HG02571 (cell line): ENCODE results near the gene CHD9NB.
A peak's percentile ranks its signal among the peaks of the same experiment; 100 is the strongest.
"Not testable (repeated sequence)": the region's sequence is repeated elsewhere in the genome, so short reads cannot be mapped to it uniquely, and the experiment has no call there.

ENCODE experiments used
- ATAC-seq: cut with Tn5 transposase; IDR thresholded peaks from one replicate; pipeline ENCODE4 v1.9.1; 2021; ENCODE audit warnings: mild to moderate bottlenecking, moderate library complexity; ENCODE audit not compliant: unreplicated experiment

The CHD9NB gene

GRCh38 chr16:53058441-53058840 is 5.7 kb upstream of the CHD9NB start:
- ATAC-seq, result no peak

DNA sequence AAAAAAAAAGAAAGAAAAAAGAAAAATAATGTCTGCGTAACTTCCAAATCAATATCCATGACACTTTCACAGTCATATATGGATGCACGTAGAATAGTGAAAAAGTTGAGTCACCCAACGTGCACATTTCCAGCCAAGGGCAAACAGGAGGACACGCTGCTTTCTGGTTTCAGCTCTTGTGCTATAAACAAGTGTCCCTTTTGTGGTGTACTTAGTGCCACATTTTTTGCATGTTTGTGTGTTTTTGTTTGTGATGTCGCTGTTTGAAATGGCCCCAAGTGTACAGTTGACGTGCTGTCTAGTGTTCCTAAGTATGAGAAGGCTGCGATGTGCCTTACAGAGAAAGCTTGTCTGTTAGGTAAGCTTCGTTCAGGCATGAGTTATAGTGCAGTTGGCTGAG is 5.0 kb upstream of the CHD9NB start:
- no peak for ATAC-seq

DNA sequence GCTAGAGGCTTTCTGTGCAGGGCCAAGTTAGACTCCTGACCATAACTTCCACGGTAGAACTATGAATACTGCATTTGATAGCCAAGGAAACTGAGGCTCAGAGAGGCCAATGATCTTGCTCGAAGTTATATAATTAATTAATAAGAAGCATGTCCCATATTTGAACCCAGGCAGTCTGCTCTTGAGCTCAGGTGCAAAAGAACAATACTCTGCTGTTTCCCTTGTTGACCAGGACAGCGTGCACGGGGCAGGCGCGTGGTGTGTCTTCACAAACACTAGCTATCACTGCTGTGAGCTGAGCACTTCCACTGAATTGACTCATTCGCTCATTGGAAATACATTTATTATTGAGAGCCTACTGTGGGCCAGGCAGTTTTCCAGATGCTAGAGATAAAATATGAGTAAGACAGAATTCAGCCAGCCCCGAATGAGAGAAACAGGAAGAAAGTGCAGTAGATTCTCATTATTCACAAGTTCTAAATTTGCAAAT is 3.7 kb upstream of the CHD9NB start:
- no peak for ATAC-seq

DNA sequence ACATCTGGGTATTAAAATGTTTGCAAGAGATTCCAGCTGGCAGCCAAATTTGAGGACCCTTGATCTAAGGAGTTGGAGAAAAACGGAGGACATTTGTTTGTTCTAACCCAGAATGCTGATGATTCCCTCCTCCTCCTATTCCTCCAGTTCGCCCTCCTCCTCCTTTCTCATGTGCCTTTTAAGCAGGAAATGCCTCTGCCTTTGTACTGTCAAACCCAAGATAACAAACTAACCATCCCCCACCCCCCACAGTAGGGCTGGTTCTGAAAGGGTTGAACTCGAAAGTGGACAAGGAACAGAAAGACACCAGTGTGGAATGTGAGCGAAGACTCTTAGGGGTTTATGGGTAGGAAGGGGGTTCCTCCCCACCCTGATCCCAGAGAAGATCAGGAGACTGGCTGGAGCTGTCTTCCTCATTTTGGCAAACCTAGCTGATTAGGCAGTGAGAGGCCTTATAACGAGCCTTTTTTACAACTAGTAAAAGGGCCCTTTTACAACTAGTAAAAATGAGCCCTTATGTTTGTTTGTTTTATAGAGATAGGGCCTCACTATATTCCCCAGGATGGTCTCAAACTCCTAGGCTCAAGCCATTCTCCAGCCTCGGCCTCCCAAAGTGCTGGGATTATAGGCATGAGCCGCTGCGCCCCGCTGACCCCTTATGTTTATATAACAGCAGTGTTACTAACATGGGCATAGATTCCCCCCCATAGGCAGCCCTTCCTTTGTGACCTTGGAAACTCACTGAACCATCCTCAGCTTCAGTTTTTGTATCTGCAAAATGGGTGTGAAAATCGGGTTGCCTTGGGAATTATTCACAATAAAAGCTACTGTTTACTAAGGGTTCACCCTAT is 3.1 kb upstream of the CHD9NB start:
- ATAC-seq, result no peak

- ATAC-seq, result peak; percentile 82
Measured at GRCh38 chr16:53054670-53055485, 2.2 kb upstream of the CHD9NB start, which contains the start of gene CHD9. Gene CHD9, plus strand, starts transcription at chr16:53054991. Its CDS starts 101,099 bp downstream, at chr16:53156090.

DNA sequence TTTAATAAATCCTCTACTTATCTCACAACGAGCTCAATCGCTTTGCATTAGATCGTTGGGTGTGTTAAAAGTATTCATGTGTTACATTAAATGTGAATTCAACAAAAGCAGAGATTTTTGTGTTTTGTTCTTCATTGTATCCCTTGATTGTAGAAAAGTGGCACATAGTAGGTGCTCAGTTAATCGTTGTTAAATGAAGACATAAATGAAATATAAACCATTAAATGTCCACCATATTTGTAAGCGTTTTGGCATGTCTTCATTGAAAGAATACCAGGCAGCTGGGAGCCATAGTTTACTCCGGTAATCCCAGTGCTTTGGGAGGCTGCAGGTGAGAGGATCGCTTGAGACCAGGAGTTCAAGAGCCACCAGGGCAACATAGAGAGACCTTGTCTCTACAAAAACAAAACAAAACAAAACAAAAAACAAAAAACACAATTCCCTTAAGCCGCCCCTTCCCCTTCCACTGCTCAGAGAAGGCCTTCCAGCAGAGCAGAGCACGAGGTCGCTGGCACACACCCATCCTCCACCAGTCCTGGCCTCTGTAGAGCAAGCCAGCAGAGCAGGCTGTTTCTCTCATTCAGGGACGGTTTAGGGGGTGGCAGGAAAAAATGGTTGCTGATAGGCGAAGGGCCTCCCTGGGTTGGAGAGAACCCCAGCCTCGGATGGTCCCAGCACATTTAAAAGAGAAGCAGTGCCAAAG is 1.4 kb upstream of the CHD9NB start:
- peak; percentile 32 for ATAC-seq

- not testable (repeated sequence) for ATAC-seq
Measured at GRCh38 chr16:53051255-53051654, 1.4 kb downstream of the CHD9NB start.

DNA sequence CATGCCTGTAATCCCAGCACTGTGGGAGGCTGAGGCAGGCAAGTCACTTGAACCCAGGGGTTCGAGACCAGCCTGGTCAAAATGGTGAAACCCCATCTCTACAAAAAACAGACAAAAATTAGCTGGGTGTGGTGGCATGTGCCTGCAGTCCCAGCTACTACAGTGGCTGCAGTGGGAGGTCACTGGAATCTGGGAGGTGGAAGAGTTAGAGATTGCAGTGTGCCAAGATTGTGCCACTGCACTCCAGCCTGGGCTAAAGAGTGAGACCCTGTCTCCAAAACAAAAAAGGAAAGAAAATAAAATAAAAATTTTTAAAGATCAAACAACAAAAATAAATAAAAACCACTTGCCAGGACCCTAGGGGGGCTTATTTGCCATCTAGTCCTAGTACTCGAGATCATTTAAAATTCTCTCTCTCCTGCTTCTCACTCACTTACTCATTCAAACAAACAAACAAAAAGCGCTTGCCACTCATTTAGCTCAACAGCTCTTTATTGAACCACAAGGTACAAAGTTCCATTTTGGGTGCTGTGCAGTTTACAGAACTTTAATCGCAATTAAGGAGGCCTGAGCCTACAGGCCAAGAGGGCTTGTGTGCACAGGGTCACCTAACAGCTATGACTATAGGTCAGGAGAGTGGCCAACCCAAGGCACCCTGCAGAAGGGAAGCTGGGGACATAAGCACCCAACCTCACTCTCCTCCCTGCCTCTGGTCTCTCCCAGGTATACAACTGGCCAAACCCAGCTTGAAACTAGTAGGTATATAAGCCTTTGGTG is 4.4 kb downstream of the CHD9NB start:
- no peak for ATAC-seq

DNA sequence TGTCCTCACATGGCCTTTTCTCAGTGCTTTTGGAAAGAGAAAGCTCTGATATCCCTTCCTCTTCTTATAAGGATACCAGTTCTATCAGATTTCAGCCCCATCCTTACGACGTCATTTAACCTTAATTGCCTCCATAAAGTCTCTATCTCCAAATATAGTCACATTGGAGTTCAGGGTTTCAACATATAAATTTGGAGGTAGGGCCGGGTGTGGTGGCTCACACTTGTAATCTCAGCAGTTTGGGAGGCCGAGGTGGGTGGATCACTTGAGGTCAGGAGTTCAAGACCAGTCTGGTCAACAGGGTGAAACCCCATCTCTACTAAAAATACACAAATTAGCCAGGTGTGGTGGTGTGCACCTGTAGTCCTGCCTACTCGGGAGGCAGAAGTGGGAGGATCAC is 5.2 kb downstream of the CHD9NB start:
- ATAC-seq, result not testable (repeated sequence)

- no peak for ATAC-seq
Measured at GRCh38 chr16:53045341-53046220, 7.1 kb downstream of the CHD9NB start.

- no peak for ATAC-seq
Measured at GRCh38 chr16:53043986-53044601, 8.6 kb downstream of the CHD9NB start.

- ATAC-seq, result no peak
Measured at GRCh38 chr16:53043428-53043831, 9.3 kb downstream of the CHD9NB start.

DNA sequence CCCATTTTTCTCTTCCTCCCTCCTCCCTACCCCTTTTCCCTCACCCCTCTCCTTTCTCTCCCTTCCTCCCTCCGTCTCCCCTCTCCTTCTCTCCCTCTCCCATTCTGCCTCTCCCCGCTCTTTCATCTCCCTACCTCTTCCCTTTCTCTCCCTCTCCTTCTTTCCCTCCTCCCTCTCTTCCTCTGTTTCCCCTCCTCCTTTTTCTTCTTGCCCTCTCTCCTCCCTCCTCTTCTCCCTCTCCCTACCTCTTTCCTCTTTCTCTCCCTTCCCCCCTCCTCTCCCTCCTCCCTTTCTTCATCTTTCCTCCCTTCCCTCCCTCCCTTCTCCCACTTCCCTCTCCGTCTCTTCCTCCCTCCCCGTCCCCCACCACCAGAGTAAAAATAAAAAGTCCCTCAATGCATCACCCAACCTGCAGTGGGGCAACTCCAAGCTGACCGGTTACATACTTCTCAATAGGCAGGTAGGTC is 10.4 kb downstream of the CHD9NB start:
- ATAC-seq, result no peak

- ATAC-seq, result no peak
Measured at GRCh38 chr16:53041320-53042051, 11.2 kb downstream of the CHD9NB start.

DNA sequence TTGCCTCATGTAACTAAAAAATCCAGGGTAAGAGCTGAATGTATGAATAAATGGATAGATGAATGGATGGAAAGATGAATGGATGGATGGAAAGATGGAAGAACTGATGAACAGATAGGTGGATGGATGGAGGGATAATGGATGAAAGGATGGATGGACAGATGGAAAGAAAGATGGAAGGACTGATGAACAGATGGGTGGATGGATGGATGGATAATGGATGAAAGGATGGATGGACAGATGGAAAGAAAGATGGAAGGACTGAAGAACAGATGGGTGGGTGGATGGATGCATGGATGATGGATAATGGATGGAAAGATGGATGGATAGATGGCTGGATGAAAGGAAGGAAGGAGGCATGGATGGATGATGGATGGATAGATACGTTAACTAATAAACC is 11.9 kb downstream of the CHD9NB start:
- no peak for ATAC-seq

GRCh38 chr16:53036711-53037110 is 16.0 kb downstream of the CHD9NB start:
- ATAC-seq, result not testable (repeated sequence)

- ATAC-seq, result no peak
Measured at GRCh38 chr16:53036066-53036465, 16.6 kb downstream of the CHD9NB start.
